CMK (cell line): ENCODE data around the gene PLEK.
A peak's percentile ranks its signal among the peaks of the same experiment; 100 is the strongest.
"Not testable (repeated sequence)": the region's sequence is repeated elsewhere in the genome, so short reads cannot be mapped to it uniquely, and the experiment has no call there.

Experiments used
- DNase-seq: peaks from one replicate; pipeline ENCODE4 v3.0.0-alpha.2; 2010; ENCODE audit warnings: low read depth

PLEK gene

GRCh38 chr2:68352651-68353391 is 12.3 kb upstream of the PLEK start:
- DNase-seq, result peak; percentile 90

GRCh38 chr2:68356599-68357239 is 8.4 kb upstream of the PLEK start:
- no peak for DNase-seq

DNA sequence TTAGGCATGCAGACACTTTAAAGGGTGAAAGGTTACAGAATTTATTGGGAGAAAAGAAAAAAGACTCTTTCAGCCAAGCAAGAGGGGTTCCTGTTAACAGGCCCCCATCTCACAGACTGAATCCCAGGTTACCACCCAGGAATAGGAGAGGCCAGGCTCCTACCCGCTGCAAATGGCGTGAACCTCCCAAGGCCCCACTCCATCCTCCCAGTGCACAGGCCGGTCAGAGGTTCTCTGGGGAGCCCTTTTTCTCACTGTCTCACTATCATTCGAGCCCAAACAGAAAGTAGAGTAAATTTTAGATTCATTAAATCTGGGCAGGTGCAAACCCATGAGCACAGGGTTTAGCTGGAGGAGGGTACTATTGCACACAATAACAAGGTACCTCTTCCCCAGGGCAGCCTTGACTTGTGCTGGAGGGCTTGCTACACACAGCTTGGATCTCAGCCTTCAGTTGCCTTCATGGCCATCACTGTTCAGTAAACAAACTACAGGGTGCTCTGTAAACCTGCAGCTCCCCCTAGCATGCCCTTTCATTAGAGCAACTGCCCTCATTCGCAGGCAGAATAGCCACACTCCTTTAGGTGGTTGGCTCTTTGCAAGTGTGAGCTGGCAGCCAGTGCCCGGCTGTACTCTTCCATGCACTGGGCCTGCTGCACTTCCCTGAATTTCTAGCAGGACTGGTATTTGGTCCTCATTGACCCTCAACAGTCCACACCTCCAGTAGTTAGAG is 7.3 kb upstream of the PLEK start:
- DNase-seq, result peak; percentile 53

GRCh38 chr2:68359889-68360288 is 5.2 kb upstream of the PLEK start:
- no peak for DNase-seq

DNA sequence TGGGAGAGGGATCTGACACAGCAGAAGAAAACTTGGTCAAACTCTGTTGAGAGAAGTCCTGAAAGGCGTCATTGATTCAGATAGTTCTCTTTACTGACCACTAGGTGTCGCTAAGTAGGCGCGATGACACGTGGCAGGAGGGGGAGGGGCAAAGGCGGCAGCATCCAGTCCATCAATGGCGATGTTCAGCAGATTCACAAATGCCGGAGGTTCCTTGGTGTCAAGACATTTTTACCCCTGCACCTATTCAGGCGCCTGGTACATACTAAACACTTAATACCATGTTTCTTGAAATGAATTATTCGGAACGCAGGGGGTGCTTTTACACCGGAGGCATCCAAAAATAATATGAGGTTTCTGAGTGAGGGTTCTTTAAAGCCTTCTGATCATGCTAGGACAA is 3.0 kb upstream of the PLEK start:
- peak; percentile 83 for DNase-seq

DNA sequence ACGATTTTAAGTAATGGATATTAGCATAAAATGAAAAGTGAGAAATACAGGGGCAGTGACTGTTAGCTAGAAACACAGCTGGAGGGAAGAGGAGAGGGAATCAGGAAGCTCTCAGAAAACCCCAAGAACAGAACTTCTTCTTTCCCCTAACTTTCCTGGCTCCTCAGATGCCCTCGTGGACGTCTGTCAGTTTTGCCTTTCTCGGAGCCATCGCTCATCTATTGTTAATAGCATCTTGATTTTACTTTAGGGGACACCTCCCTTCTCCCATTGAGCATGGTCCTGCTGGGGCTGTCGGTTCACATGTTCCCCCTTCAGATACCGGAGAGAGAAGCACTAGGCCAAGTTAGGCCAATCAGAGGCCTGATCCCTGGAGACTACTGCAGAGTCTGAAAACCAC is 2.3 kb upstream of the PLEK start:
- DNase-seq, result no peak

DNA sequence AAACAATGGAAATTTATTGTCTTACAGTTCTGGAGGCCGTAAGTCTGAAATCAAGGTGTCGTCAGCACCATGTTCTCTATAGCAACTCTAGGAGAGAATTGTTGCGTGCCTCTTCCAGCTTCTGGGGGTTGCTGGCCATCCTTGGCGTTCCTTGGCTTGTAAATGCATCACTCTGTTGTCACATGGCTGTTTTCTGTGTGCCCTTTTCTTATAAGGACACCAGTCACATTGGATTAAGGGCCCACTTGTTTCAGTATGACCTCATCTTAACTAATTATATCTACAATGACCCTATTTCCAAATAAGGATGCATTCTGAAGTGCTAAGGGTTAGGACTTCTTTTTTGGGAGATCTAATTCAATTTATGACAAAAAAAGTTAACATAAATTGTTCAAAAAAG is 1.4 kb upstream of the PLEK start:
- DNase-seq, result no peak

GRCh38 chr2:68366083-68366560 is 1.0 kb downstream of the PLEK start:
- DNase-seq, result no peak

DNA sequence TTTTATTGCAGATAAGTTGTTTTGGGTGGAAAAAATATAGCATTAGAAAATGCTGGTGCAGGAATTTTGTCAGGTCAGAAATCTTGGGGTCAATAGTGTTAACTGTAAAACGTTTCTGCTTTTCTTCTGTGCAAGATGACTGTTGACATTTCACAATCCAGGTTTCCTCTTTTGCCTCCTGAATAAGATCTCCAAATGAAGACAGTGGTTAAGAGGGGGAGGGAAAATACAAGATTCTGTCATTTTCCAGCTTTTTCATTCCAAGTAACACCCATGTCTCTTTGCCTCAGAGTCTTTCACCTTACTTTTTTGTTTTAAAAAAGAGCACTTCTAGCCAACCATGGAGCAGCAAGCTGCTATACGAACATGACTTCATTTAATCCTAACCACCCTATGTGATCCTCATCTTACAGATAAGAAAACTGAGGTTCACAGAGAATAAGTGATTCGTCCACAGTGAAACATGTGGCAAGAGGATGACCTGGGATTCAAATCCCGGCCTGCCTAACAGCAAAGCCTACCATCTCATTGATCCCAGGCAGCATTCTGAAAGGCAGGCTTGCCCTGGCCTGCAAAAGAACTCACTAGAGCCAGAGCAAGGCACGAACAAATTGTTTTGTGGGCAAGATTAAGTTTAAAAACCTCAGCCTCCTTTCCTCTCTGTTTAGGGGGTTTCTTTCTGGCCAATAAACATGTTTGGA is 3.0 kb downstream of the PLEK start:
- no peak for DNase-seq

DNA sequence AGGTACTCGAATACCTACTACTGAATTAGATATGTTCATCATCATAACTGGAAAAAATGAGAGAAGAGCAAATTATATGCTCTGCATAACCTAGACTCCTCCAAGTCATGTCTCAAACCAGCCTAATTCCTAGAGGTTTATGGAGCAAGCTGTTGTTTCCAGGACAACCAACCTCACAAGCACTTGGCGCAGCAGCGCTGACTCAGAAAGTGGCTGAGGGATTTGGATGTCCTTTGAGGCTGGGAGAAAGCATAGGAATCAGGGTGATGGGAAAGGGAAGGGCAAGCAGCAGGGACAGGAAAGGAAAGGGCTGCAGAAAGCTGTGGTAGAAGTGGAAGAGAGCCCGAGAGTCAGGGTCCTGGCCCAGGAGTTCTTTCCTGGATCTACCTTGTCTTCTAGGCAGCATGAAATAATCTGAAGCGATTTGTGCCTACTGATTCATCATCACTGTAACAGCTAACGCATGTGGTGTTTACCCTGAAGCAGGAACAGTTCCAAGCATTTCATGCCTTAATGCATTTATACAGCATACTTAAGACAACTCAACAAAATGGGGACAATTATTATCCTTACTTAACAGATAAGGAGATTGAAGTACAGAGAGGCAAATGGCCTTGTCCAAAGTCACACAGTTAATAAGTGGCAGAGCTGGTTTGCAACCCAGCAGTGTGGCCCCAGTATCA is 3.7 kb downstream of the PLEK start:
- no peak for DNase-seq

DNA sequence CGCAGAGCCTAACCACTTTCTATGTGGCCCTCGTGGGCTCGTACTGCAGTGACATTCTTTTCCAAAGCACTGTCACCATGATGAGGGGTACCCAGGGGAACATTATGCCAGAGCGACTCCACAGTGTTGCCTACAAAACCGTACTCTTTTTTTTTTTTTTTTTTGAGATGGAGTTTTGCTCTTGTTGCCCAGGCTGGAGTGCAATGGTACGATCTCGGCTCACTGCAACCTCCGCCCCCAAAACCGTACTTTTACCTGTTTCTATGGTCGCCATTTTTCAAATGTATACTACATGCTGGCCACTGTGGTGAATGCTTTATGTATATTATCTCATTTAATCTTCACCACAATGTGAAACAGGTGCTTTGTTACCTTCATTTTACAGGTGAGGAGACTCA is 4.3 kb downstream of the PLEK start:
- DNase-seq, result no peak

- no peak for DNase-seq
Observed at GRCh38 chr2:68371138-68371537, 6.1 kb downstream of the PLEK start.

DNA sequence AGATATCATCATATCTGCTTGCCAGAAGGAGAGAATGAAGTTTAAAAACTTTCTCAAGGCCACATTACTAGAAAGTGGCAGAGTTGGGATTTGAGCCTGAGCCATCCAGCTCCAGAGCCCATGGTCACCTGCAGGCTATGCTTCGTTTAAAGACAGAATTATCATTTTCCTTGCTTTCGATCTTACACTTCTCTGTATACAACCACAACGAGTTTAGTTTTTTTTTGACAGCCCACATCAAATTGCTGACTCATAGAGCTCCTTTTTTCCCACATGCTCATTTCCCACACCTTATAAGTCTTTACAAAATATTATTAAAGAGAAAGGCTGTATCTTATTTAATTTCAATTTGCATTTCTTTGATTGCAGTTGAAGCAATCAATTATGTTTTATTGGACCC is 6.5 kb downstream of the PLEK start:
- no peak for DNase-seq

DNA sequence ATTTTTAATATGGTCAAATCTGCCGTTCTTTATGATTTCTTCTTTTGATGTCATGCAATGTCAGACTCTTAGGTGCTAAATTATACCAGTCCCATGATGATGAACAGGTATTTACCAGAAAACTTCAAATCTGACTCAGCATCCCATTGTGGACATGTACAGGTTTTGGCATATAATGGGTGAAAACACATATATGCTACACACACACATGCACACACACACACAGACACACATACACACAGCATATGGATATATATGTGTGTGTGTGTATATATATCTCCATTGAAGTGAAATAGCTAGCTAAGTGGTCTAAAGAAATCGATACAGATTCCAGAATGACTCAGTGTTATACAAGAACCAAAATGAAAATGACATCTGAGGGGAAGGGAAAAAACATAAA is 7.4 kb downstream of the PLEK start:
- no peak for DNase-seq

DNA sequence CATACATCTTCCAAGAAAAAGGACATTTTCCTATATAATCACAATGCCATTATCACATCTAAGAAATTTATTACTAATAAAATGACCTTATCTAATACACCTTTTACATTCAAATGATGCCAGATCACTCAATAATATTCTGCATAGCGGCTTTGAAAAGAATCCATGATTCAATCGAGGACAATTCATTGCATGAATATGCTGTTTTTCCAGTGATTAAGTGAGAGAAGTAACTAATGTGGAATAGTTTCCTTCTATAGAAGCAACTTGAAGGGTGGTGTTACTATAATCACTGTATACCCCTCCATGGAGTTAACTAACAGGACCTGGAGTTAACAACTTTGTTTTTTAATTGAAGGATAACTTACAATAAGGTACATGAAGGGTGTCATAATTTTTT is 9.1 kb downstream of the PLEK start:
- DNase-seq, result no peak

DNA sequence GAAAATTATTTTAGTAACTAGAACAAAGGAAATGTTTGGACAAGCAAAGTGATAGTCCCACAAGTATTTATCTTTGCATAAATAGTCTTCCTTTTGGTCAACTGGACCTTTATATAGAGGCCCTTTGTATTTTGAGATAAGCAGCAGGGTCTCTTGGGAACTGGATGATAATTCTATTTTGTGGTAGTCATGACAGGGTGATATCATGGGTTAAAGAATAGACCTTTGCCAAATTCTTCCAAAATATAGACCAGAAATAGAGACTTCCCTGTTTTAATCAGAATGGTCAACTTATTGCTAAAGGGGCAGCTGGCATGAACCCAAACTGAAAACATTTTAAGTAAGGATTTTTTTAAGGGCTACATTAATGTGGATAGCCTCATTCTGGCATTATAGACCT is 10.5 kb downstream of the PLEK start:
- DNase-seq, result no peak

DNA sequence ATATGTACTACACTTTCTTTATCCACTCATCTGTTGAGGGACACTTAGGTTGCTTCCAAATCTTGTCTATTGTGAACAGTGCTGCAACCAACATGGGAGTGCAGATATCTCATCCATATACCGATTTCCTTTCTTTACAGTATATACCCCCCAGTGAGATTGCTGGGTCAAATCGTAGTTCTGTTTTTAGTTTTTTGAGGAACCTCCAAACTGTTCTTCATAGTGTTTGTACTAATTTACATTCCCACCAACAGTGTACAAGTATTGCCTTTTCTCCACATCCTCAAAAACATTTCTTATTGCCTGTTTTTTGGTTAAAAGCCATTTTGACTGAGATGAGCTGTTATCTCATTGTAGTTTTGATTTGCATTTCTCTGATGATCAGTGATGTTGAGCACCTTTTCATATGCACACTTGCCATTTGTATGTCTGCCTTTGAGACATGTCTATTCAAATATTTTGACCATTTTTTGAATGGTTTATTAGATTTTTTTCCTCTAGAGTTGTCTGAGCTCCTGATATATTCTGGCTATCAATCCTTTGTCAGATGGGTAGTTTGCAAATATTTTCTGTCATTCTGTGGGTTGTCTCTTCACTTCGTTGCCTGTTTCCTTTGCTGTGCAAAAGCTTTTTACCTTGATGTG is 12.2 kb downstream of the PLEK start:
- DNase-seq, result no peak

DNA sequence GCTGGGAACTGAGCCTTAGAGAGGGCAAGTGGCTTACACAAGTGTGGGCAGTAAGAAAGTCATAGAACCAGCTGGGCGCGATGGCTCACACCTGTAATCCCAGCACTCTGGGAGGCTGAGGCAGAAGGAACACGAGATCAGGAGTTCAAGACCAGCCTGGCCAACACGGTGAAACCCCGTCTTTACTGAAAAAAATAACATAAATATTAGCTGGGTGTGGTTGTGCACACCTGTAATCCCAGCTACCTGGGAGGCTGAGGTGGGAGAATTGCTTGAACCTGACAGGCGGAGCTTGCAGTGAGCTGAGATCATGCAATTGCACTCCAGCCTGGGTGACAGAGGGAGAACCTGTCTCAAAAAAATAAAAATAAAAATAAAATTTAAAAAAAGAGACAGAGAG is 13.7 kb downstream of the PLEK start:
- not testable (repeated sequence) for DNase-seq

- no peak for DNase-seq
Observed at GRCh38 chr2:68379184-68379708, 14.2 kb downstream of the PLEK start.

DNA sequence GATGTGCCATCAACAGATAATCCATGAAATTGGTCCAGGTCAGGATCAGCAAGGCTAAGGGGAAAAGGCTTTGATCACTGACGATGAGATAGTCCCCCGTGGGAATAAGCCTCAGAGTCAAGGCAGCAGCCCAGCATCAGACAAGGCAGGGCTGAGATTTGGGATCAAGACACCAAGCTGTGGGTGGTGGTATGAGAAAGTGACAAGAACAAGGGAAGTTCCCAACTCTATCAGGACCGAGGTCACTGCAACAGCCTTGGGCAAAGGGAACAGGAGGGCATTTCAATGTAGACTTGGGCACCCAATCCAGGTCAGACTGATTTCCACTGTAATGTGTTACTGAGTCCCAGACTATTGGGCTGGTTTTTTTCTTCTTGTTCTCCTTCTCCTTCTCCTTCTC is 18.7 kb downstream of the PLEK start:
- no peak for DNase-seq

GRCh38 chr2:68384485-68385107 is 19.5 kb downstream of the PLEK start:
- no peak for DNase-seq
